ENCODE measurements around the gene RHBDD1. TPM values are rescaled to one million over a fixed set of nuclear protein-coding genes. Genes with fewer than 3 reads are reported as not detected.

RHBDD1 gene
- polyA plus RNA-seq, 2 donors, result 3.9 to 5.2 TPM

- Histone ChIP-seq H3K9me3 (ENCODE audit: control insufficient read depth in 2 of 2, insufficient read depth in 1 of 2, low read depth in 1 of 2, low read length in 1 of 2) (peaks cover 0 to 4% of the 10 kb centered on the region in 2 donors), H3K36me3 (ENCODE audit: control insufficient read depth in 2 of 2, insufficient read depth in 2 of 2, low read length in 1 of 2) (no peaks in the 10 kb centered on the region), H3K4me3 (ENCODE audit: low read depth in 1 of 2, low read length in 2 of 2) (peak overlapping the region in 1 of 2 donors; percentile 59), H3K4me1 (ENCODE audit: control insufficient read depth in 2 of 2, insufficient read depth in 2 of 2, low read length in 1 of 2) (peaks cover 4 to 23% of the 10 kb centered on the region in 2 donors), H3K27ac (ENCODE audit: low read depth in 2 of 2, low read length in 1 of 2) (peak overlapping the region; percentile 21 to 55), H3K27me3 (ENCODE audit: control insufficient read depth in 1 of 2, insufficient read depth in 2 of 2, low read length in 2 of 2) (no peaks in the 10 kb centered on the region)
- WGBS, 2 donors, result 17 to 22% methylated on average over 4 of the region's 4 CpGs
Measured at GRCh38 chr2:226794196-226794661, 41.6 kb upstream of the RHBDD1 start.

GRCh38 chr2:226794751-226795171, 41.1 kb upstream of the RHBDD1 start:
- Histone ChIP-seq H3K4me3 (ENCODE audit: low read depth in 1 of 2, low read length in 2 of 2) (peak overlapping the region; percentile 33 to 59), H3K27me3 (ENCODE audit: control insufficient read depth in 1 of 2, insufficient read depth in 2 of 2, low read length in 2 of 2) (no peaks in the 10 kb centered on the region), H3K9me3 (ENCODE audit: control insufficient read depth in 2 of 2, insufficient read depth in 1 of 2, low read depth in 1 of 2, low read length in 1 of 2) (peaks cover 0 to 4% of the 10 kb centered on the region in 2 donors), H3K27ac (ENCODE audit: low read depth in 2 of 2, low read length in 1 of 2) (peak overlapping the region; percentile 48 to 59), H3K4me1 (ENCODE audit: control insufficient read depth in 2 of 2, insufficient read depth in 2 of 2, low read length in 1 of 2) (peaks cover 4 to 23% of the 10 kb centered on the region in 2 donors), H3K36me3 (ENCODE audit: control insufficient read depth in 2 of 2, insufficient read depth in 2 of 2, low read length in 1 of 2) (no peaks in the 10 kb centered on the region)
- 20 to 30% methylated on average over 9 of the region's 9 CpGs for WGBS, 2 donors

- WGBS, 2 donors, result 47 to 63% methylated on average over 26 of the region's 26 CpGs
- H3K27me3 ChIP-seq (ENCODE audit: control insufficient read depth in 1 of 2, insufficient read depth in 2 of 2, low read length in 2 of 2), result no peaks in the 10 kb centered on the region
- H3K9me3 ChIP-seq (ENCODE audit: control insufficient read depth in 2 of 2, insufficient read depth in 1 of 2, low read depth in 1 of 2, low read length in 1 of 2), result peaks cover 0 to 4% of the 10 kb centered on the region in 2 donors
- H3K4me3 ChIP-seq (ENCODE audit: low read depth in 1 of 2, low read length in 2 of 2), result peak overlapping the region; percentile 33 to 59
- no peaks in the 10 kb centered on the region for H3K36me3 ChIP-seq (ENCODE audit: control insufficient read depth in 2 of 2, insufficient read depth in 2 of 2, low read length in 1 of 2)
- peaks cover 4 to 23% of the 10 kb centered on the region in 2 donors for H3K4me1 ChIP-seq (ENCODE audit: control insufficient read depth in 2 of 2, insufficient read depth in 2 of 2, low read length in 1 of 2)
- peak overlapping the region; percentile 38 to 59 for H3K27ac ChIP-seq (ENCODE audit: low read depth in 2 of 2, low read length in 1 of 2)
Measured at GRCh38 chr2:226795281-226796011, 40.4 kb upstream of the RHBDD1 start.

GRCh38 chr2:226796012-226796839, 39.6 kb upstream of the RHBDD1 start:
- Histone ChIP-seq H3K27ac (ENCODE audit: low read depth in 2 of 2, low read length in 1 of 2) (peak overlapping the region; percentile 13 to 59), H3K27me3 (ENCODE audit: control insufficient read depth in 1 of 2, insufficient read depth in 2 of 2, low read length in 2 of 2) (no peaks in the 10 kb centered on the region), H3K9me3 (ENCODE audit: control insufficient read depth in 2 of 2, insufficient read depth in 1 of 2, low read depth in 1 of 2, low read length in 1 of 2) (peaks cover 0 to 4% of the 10 kb centered on the region in 2 donors), H3K36me3 (ENCODE audit: control insufficient read depth in 2 of 2, insufficient read depth in 2 of 2, low read length in 1 of 2) (no peaks in the 10 kb centered on the region), H3K4me1 (ENCODE audit: control insufficient read depth in 2 of 2, insufficient read depth in 2 of 2, low read length in 1 of 2) (peaks cover 4 to 23% of the 10 kb centered on the region in 2 donors), H3K4me3 (ENCODE audit: low read depth in 1 of 2, low read length in 2 of 2) (peak overlapping the region; percentile 33 to 59)
- WGBS, 2 donors, result 61 to 74% methylated on average over 25 of the region's 25 CpGs

- H3K4me3 ChIP-seq (ENCODE audit: low read depth in 1 of 2, low read length in 2 of 2), result peak overlapping the region; percentile 59 to 70
- H3K36me3 ChIP-seq (ENCODE audit: control insufficient read depth in 2 of 2, insufficient read depth in 2 of 2, low read length in 1 of 2), result no peaks in the 10 kb centered on the region
- WGBS, 2 donors, result 58 to 78% methylated on average over 17 of the region's 17 CpGs
- peaks cover 7 to 23% of the 10 kb centered on the region in 2 donors for H3K4me1 ChIP-seq (ENCODE audit: control insufficient read depth in 2 of 2, insufficient read depth in 2 of 2, low read length in 1 of 2)
- H3K27me3 ChIP-seq (ENCODE audit: control insufficient read depth in 1 of 2, insufficient read depth in 2 of 2, low read length in 2 of 2), result no peaks in the 10 kb centered on the region
- peak overlapping the region; percentile 13 to 59 for H3K27ac ChIP-seq (ENCODE audit: low read depth in 2 of 2, low read length in 1 of 2)
- peaks cover 0 to 4% of the 10 kb centered on the region in 2 donors for H3K9me3 ChIP-seq (ENCODE audit: control insufficient read depth in 2 of 2, insufficient read depth in 1 of 2, low read depth in 1 of 2, low read length in 1 of 2)
Measured at GRCh38 chr2:226796840-226797288, 39.0 kb upstream of the RHBDD1 start.

- 79 to 87% methylated on average over 48 to 50 of the region's 50 CpGs for WGBS, 2 donors
- Histone ChIP-seq H3K27ac (ENCODE audit: low read depth in 2 of 2, low read length in 1 of 2) (peak overlapping the region in 1 of 2 donors; percentile 13), H3K9me3 (ENCODE audit: control insufficient read depth in 2 of 2, insufficient read depth in 1 of 2, low read depth in 1 of 2, low read length in 1 of 2) (peaks cover 0 to 4% of the 10 kb centered on the region in 2 donors), H3K27me3 (ENCODE audit: control insufficient read depth in 1 of 2, insufficient read depth in 2 of 2, low read length in 2 of 2) (no peaks in the 10 kb centered on the region), H3K4me1 (ENCODE audit: control insufficient read depth in 2 of 2, insufficient read depth in 2 of 2, low read length in 1 of 2) (peaks cover 7 to 23% of the 10 kb centered on the region in 2 donors), H3K36me3 (ENCODE audit: control insufficient read depth in 2 of 2, insufficient read depth in 2 of 2, low read length in 1 of 2) (no peaks in the 10 kb centered on the region), H3K4me3 (ENCODE audit: low read depth in 1 of 2, low read length in 2 of 2) (peak overlapping the region; percentile 59 to 70)
Measured at GRCh38 chr2:226797289-226797988, 38.4 kb upstream of the RHBDD1 start.

- peaks cover 0 to 4% of the 10 kb centered on the region in 2 donors for H3K9me3 ChIP-seq (ENCODE audit: control insufficient read depth in 2 of 2, insufficient read depth in 1 of 2, low read depth in 1 of 2, low read length in 1 of 2)
- H3K27me3 ChIP-seq (ENCODE audit: control insufficient read depth in 1 of 2, insufficient read depth in 2 of 2, low read length in 2 of 2), result no peaks in the 10 kb centered on the region
- H3K36me3 ChIP-seq (ENCODE audit: control insufficient read depth in 2 of 2, insufficient read depth in 2 of 2, low read length in 1 of 2), result no peaks in the 10 kb centered on the region
- WGBS, 2 donors, result 48 to 49% methylated on average over 23 of the region's 23 CpGs
- H3K4me1 ChIP-seq (ENCODE audit: control insufficient read depth in 2 of 2, insufficient read depth in 2 of 2, low read length in 1 of 2), result peaks cover 7 to 23% of the 10 kb centered on the region in 2 donors
- H3K27ac ChIP-seq (ENCODE audit: low read depth in 2 of 2, low read length in 1 of 2), result peak overlapping the region; percentile 60 to 76
- H3K4me3 ChIP-seq (ENCODE audit: low read depth in 1 of 2, low read length in 2 of 2), result peak overlapping the region; percentile 59 to 70
Measured at GRCh38 chr2:226797989-226798421, 37.8 kb upstream of the RHBDD1 start.

GRCh38 chr2:226798422-226799210, 37.2 kb upstream of the RHBDD1 start:
- WGBS, 2 donors, result 1 to 2% methylated on average over 72 to 80 of the region's 80 CpGs
- no peaks in the 10 kb centered on the region for H3K27me3 ChIP-seq (ENCODE audit: control insufficient read depth in 1 of 2, insufficient read depth in 2 of 2, low read length in 2 of 2)
- H3K4me3 ChIP-seq (ENCODE audit: low read depth in 1 of 2, low read length in 2 of 2), result peak overlapping the region; percentile 59 to 70
- peak overlapping the region; percentile 60 to 76 for H3K27ac ChIP-seq (ENCODE audit: low read depth in 2 of 2, low read length in 1 of 2)
- H3K4me1 ChIP-seq (ENCODE audit: control insufficient read depth in 2 of 2, insufficient read depth in 2 of 2, low read length in 1 of 2), result peaks cover 7 to 23% of the 10 kb centered on the region in 2 donors
- peaks cover 0 to 4% of the 10 kb centered on the region in 2 donors for H3K9me3 ChIP-seq (ENCODE audit: control insufficient read depth in 2 of 2, insufficient read depth in 1 of 2, low read depth in 1 of 2, low read length in 1 of 2)
- no peaks in the 10 kb centered on the region for H3K36me3 ChIP-seq (ENCODE audit: control insufficient read depth in 2 of 2, insufficient read depth in 2 of 2, low read length in 1 of 2)

Measured in esophagus (tissue), 2 donors.